ENCODE results near the gene IL2RA.

- TF ChIP-seq, protein P1, sequence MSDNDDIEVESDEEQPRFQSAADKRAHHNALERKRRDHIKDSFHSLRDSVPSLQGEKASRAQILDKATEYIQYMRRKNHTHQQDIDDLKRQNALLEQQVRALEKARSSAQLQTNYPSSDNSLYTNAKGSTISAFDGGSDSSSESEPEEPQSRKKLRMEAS (IDR thresholded peaks at IDR 0.05; ENCODE audit: insufficient read depth, insufficient read length), result no peak
- TF ChIP-seq CTCF (IDR thresholded peaks at IDR 0.05; ENCODE audit: extremely low read depth in 1 of 2, insufficient read depth in 1 of 2, low read depth in 1 of 2, low read length in 2 of 2), result no peak
- no peak for TF ChIP-seq GATA2 (IDR thresholded peaks at IDR 0.05; ENCODE audit: insufficient read depth, insufficient read length, low read depth, low read length)
- TF ChIP-seq EZH2 (IDR thresholded peaks at IDR 0.05; ENCODE audit: borderline replicate concordance, low read depth, low read length, severe bottlenecking), result no peak
- TF ChIP-seq POLR2A (IDR thresholded peaks at IDR 0.05; ENCODE audit: low read depth, low read length), result no peak
- no peak for TF ChIP-seq POLR2AphosphoS5 (IDR thresholded peaks at IDR 0.05; ENCODE audit: insufficient read depth, low read depth, low read length)
- no peak for TF ChIP-seq JUN (IDR thresholded peaks at IDR 0.05; ENCODE audit: borderline replicate concordance, insufficient read depth, insufficient read length, low read depth)
Observed at GRCh38 chr10:6109444-6109775, 47.2 kb upstream of the IL2RA start.

All from endothelial cell of umbilical vein (primary cell).